ENCODE measurements around the gene KDELR3. TPM values are rescaled to one million over a fixed set of nuclear protein-coding genes. Genes with fewer than 3 reads are reported as not detected.
"Not testable (repeated sequence)": the region's sequence is repeated elsewhere in the genome, so short reads cannot be mapped to it uniquely, and the experiment has no call there.

KDELR3 gene
- total RNA-seq, 1 experiment from 2014 or later: 61.9 TPM

GRCh38 chr22:38468443-38469305 is 778 bp downstream of the KDELR3 start:
- in situ Hi-C loops (cut with HindIII; ENCODE audit: low pct_unique_long_range_greater_than_20kb, low sequenced_read_pairs): no loop called here
- DNase-seq (ENCODE audit: low read depth, low spot score): no peak

DNA sequence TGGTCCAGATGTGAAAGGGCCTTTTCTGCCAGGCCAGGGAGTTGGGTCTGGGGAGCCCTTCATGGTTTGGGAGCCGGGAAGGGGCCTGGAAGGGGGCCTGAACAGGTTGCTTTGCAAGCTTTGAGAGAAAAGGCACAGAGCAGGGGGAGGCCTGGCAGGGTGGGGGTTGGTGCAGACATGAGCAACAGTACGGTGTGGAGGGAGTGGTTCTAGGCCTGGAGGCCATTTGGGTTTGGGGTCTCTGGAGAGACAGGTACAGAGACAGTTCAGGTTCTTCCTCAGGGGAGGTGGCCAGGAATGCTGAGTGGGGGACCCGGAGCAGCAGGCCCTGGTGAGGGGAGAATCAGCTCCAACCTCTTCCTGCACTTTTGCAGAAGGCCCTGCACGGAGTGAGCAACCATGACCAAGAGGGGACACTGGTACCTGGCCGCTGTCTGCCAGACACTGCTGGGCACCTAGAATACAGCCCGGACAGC is 1.4 kb downstream of the KDELR3 start:
- DNase-seq (ENCODE audit: low read depth, low spot score): no peak
- in situ Hi-C loops (cut with HindIII; ENCODE audit: low pct_unique_long_range_greater_than_20kb, low sequenced_read_pairs): no loop called here

- in situ Hi-C loops (cut with HindIII; ENCODE audit: low pct_unique_long_range_greater_than_20kb, low sequenced_read_pairs); DNase-seq (ENCODE audit: low read depth, low spot score): not testable (repeated sequence)
Measured at GRCh38 chr22:38470179-38470578, 2.3 kb downstream of the KDELR3 start.

GRCh38 chr22:38471237-38471636 is 3.3 kb downstream of the KDELR3 start:
- no peak for DNase-seq (ENCODE audit: low read depth, low spot score)
- in situ Hi-C loops (cut with HindIII; ENCODE audit: low pct_unique_long_range_greater_than_20kb, low sequenced_read_pairs): no loop called here

DNA sequence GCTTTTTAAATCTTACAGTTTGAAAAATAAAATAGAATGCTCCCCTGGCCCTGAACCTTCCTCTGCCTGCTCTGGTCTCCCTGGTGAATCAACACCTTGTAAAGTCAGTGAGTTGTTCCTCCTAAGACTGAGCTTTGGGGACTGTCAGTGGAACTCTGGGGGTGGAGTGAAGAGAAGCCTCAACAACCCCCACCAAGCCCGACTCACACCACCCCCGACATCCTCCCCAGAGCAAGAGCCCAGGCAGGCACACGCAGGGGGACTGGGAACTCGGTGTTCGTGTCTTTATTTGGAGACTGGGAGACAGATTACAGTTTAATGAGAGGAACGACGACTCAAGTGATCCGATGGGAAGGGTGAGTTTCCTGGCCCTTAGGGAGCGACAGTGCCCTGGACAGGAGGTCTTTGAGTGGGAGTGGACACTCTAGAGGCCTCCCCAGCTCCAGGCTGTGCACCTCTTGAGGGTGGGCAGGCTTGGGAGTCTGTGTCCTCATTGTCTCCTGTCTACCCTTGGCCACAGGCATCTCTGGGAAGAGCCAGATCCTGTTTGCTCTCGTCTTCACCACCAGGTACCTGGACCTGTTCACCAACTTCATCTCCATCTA is 6.2 kb downstream of the KDELR3 start:
- in situ Hi-C loops (cut with HindIII; ENCODE audit: low pct_unique_long_range_greater_than_20kb, low sequenced_read_pairs): no loop called here
- DNase-seq (ENCODE audit: low read depth, low spot score): no peak

DNA sequence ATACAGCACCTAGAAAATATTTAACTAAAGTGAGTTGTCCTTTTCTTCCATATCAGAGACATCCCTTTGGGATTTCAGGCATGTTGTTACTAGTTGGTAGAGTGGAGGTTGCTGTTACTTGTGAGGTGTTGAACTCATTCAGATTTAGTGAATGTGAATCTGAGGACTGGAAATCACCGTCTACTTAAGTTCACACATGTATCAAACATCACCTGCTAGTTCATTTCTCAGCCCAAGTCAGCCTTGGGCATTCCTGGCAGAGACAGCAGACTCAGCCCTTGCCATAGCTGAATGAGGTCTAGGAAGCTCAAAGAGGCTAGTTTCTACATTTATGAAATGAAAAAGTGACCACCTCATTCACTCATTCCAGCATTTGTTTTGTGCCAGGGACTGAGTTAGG is 9.7 kb downstream of the KDELR3 start:
- in situ Hi-C loops (cut with HindIII; ENCODE audit: low pct_unique_long_range_greater_than_20kb, low sequenced_read_pairs): no loop called here
- DNase-seq (ENCODE audit: low read depth, low spot score): no peak

GRCh38 chr22:38479096-38479837 is 11.4 kb downstream of the KDELR3 start:
- peak; percentile 65 for DNase-seq (ENCODE audit: low read depth, low spot score)
- in situ Hi-C loops (cut with HindIII; ENCODE audit: low pct_unique_long_range_greater_than_20kb, low sequenced_read_pairs): no loop called here

DNA sequence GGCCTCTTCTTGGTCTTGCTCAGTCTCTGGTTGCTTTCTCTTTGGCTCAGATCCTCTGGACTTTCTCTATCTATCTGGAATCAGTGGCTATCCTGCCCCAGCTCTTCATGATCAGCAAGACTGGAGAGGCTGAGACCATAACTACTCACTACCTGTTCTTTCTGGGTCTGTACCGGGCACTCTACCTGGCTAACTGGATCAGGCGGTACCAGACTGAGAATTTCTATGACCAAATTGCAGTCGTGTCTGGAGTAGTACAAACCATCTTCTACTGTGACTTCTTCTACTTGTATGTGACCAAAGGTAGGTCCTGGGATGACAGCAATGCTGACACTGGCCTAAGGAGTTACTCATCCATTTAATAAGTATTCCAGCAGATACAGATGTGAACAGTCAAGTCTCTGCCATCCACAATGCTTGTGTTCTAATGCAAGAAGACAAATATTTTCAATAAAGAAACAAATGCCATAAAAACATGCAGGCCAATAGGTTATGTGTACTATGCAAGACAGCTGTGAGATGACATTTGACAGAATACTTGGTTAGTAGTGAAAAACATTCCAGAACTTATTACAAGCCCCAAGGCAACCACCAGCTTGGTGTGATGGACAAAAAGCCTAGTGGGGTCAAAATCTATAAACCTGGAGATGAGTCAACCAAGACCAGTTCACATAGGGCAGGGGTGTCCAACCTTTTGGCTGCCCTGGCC is 13.4 kb downstream of the KDELR3 start:
- no peak for DNase-seq (ENCODE audit: low read depth, low spot score)
- in situ Hi-C loops (cut with HindIII; ENCODE audit: low pct_unique_long_range_greater_than_20kb, low sequenced_read_pairs): no loop called here

GRCh38 chr22:38481871-38482332 is 14.0 kb downstream of the KDELR3 start:
- DNase-seq (ENCODE audit: low read depth, low spot score): no peak
- in situ Hi-C loops (cut with HindIII; ENCODE audit: low pct_unique_long_range_greater_than_20kb, low sequenced_read_pairs): no loop called here

- no peak for DNase-seq (ENCODE audit: low read depth, low spot score)
- in situ Hi-C loops (cut with HindIII; ENCODE audit: low pct_unique_long_range_greater_than_20kb, low sequenced_read_pairs): no loop called here
Measured at GRCh38 chr22:38482662-38483308, 14.9 kb downstream of the KDELR3 start.

DNA sequence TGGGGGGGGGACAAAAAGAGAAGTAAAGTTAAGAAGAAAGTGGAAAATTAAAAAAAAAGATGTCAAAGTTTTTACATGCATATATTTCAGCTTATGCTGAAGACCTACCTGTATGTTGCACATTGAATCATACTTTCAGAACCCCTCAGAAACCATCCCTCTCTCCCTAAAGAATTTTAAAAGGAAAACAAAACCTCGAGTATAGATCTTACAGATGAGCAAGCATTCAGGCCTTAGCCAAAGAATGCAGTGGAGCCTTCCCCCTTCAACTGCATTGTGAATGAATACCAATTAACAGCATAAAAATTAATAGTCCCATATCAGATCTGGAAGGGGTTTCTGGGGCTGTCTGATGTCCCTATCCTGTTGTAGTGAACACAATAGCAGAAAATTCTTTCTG is 16.3 kb downstream of the KDELR3 start:
- in situ Hi-C loops (cut with HindIII; ENCODE audit: low pct_unique_long_range_greater_than_20kb, low sequenced_read_pairs): no loop called here
- no peak for DNase-seq (ENCODE audit: low read depth, low spot score)

GRCh38 chr22:38485783-38486182 is 17.9 kb downstream of the KDELR3 start:
- no peak for DNase-seq (ENCODE audit: low read depth, low spot score)
- in situ Hi-C loops (cut with HindIII; ENCODE audit: low pct_unique_long_range_greater_than_20kb, low sequenced_read_pairs): no loop called here

GRCh38 chr22:38487946-38488345 is 20.1 kb downstream of the KDELR3 start:
- in situ Hi-C loops (cut with HindIII; ENCODE audit: low pct_unique_long_range_greater_than_20kb, low sequenced_read_pairs): no loop called here
- no peak for DNase-seq (ENCODE audit: low read depth, low spot score)

DNA sequence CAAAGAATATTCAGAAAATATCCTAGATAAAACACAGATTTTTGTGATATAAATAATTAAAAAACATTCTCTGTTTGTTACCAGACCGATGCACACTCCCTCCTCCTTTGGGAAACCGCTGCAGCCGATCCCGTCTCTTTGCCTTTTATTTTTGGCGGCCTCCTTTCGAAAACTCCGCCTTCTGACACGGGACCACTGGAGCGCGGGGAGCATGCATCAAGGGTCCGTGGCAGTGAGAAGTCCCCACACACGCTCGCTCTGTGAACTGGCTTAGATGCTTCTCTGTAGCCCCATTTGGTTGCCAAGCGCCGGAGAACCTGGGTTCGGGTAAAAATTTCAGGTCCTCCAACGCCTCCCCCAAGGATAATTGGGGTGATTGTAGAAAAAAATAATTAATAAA is 21.2 kb downstream of the KDELR3 start:
- DNase-seq (ENCODE audit: low read depth, low spot score): no peak
- in situ Hi-C loops (cut with HindIII; ENCODE audit: low pct_unique_long_range_greater_than_20kb, low sequenced_read_pairs): no loop called here

DNA sequence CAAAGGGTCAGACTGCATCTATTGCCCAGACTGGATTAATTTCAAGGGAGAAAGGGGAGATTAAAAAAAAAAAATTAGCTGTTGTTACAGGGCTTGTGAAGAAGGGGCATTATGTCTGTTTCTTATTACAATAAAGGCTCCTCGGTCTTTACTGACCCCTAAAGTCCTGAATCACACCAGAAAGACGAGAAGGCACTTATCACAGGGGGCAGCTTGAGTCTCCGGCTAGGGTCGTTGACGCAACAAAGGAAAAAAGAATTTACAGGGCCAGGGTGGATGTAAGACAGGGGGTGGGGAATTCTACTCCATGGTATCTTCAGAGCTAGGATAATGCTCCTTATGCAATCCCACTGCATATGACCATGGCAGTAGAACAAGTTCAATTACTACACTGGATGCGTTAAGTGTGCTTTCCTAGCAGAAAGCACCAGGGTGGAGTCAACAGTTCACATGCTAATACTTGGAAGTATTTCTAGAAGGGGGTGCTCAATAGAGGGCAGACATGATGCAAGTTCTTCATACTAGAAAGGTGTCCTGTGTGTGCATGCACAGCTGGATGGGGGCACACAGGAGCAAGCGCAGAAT is 21.8 kb downstream of the KDELR3 start:
- DNase-seq (ENCODE audit: low read depth, low spot score): no peak
- in situ Hi-C loops (cut with HindIII; ENCODE audit: low pct_unique_long_range_greater_than_20kb, low sequenced_read_pairs): no loop called here

GRCh38 chr22:38490475-38490874 is 22.6 kb downstream of the KDELR3 start:
- in situ Hi-C loops (cut with HindIII; ENCODE audit: low pct_unique_long_range_greater_than_20kb, low sequenced_read_pairs): no loop called here
- no peak for DNase-seq (ENCODE audit: low read depth, low spot score)

DNA sequence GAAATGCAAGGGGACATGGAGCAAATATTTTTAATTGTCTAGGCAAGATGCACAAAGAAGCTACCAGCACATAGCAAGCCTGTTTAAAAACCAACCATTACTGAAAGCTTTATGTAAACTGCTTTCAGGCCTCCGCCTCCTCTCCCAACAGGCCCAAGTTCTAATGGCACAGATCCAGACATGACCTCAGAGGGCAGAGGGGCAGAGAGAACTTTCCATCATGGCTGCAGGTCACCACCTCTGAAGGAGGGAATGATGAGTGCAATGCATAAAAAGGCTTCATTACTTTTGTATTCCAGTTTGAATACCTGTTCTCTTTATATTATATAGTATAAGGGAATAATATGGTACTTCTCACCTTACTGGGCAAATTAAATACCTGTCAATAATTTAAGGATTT is 23.0 kb downstream of the KDELR3 start:
- in situ Hi-C loops (cut with HindIII; ENCODE audit: low pct_unique_long_range_greater_than_20kb, low sequenced_read_pairs): no loop called here
- no peak for DNase-seq (ENCODE audit: low read depth, low spot score)

Data from SK-MEL-5 (cell line).